Mucosa of rectum (tissue), 2 donors: ENCODE data around the gene SPNS2.

Experiments
- H3K27ac ChIP-seq, 2 donors: one replicate each; pipeline ENCODE4 v1.7.0; 2013; ENCODE audit warnings: inconsistent platforms in 2 of 2, low read depth in 2 of 2, low read length in 2 of 2
- H3K27me3 ChIP-seq, 2 donors: one replicate each; pipeline ENCODE4 v1.7.0; 2013; ENCODE audit warnings: low read length in 2 of 2; ENCODE audit not compliant: control insufficient read depth in 2 of 2, insufficient read depth in 2 of 2
- H3K36me3 ChIP-seq, 2 donors: one replicate each; pipeline ENCODE4 v1.7.0; 2013; ENCODE audit warnings: low read length in 2 of 2; ENCODE audit not compliant: control insufficient read depth in 2 of 2, insufficient read depth in 2 of 2
- H3K4me1 ChIP-seq, 2 donors: one replicate each; pipeline ENCODE4 v1.7.0; 2013; ENCODE audit warnings: low read length in 2 of 2, mild to moderate bottlenecking in 1 of 2; ENCODE audit not compliant: control insufficient read depth in 2 of 2, insufficient read depth in 2 of 2
- H3K4me3 ChIP-seq, 2 donors: one replicate each; pipeline ENCODE4 v1.7.0; 2013; ENCODE audit warnings: low read length in 2 of 2
- H3K9ac ChIP-seq, 2 donors: one replicate each; pipeline ENCODE4 v1.7.0; 2013; ENCODE audit warnings: low read length in 2 of 2, low read depth in 1 of 2, mild to moderate bottlenecking in 1 of 2
- H3K9me3 ChIP-seq, 2 donors: one replicate each; pipeline ENCODE4 v1.7.0; 2013; ENCODE audit warnings: low read length in 2 of 2; ENCODE audit not compliant: control insufficient read depth in 2 of 2
- donor health status: healthy.
- donor health status: Normal muscosa, but diverticular disease.

Gene SPNS2

GRCh38 chr17:4544135-4544950 is 45.7 kb downstream of the SPNS2 start:
- Histone ChIP-seq H3K36me3 (peaks cover 51 to 77% of the 10 kb centered on the region in 2 donors), H3K27ac (no peak overlapping the region)

GRCh38 chr17:4544951-4545216 is 46.2 kb downstream of the SPNS2 start:
- Histone ChIP-seq H3K9me3 (no peaks in the 10 kb centered on the region), H3K4me1 (peaks cover 0 to 4% of the 10 kb centered on the region in 2 donors), H3K27me3 (no peaks in the 10 kb centered on the region), H3K9ac (no peak overlapping the region), H3K27ac (no peak overlapping the region), H3K36me3 (peaks cover 53 to 76% of the 10 kb centered on the region in 2 donors), H3K4me3 (no peak overlapping the region)

More at GRCh38 chr17:4544135-4544950, 45.7 kb downstream of the SPNS2 start:
- no peak overlapping the region for H3K9ac ChIP-seq
- H3K4me1 ChIP-seq, result peaks cover 0 to 4% of the 10 kb centered on the region in 2 donors
- no peaks in the 10 kb centered on the region for H3K9me3 ChIP-seq
- H3K27me3 ChIP-seq, result no peaks in the 10 kb centered on the region
- no peak overlapping the region for H3K4me3 ChIP-seq

GRCh38 chr17:4545217-4545951 is 46.7 kb downstream of the SPNS2 start:
- Histone ChIP-seq H3K9ac (no peak overlapping the region), H3K4me3 (no peak overlapping the region), H3K36me3 (peaks cover 53 to 77% of the 10 kb centered on the region in 2 donors)

GRCh38 chr17:4547118-4547906 is 48.6 kb downstream of the SPNS2 start:
- H3K4me1 ChIP-seq, result no peaks in the 10 kb centered on the region
- no peak overlapping the region for H3K9ac ChIP-seq
- no peaks in the 10 kb centered on the region for H3K9me3 ChIP-seq
- no peak overlapping the region for H3K27ac ChIP-seq
- peaks cover 57 to 76% of the 10 kb centered on the region in 2 donors for H3K36me3 ChIP-seq
- no peak overlapping the region for H3K4me3 ChIP-seq
- H3K27me3 ChIP-seq, result no peaks in the 10 kb centered on the region

More at GRCh38 chr17:4545217-4545951, 46.7 kb downstream of the SPNS2 start:
- H3K27me3 ChIP-seq, result no peaks in the 10 kb centered on the region
- H3K27ac ChIP-seq, result no peak overlapping the region
- H3K9me3 ChIP-seq, result no peaks in the 10 kb centered on the region
- peaks cover 0 to 3% of the 10 kb centered on the region in 2 donors for H3K4me1 ChIP-seq

- no peaks in the 10 kb centered on the region for H3K4me1 ChIP-seq
- H3K4me3 ChIP-seq, result no peak overlapping the region
- no peak overlapping the region for H3K27ac ChIP-seq
- H3K27me3 ChIP-seq, result no peaks in the 10 kb centered on the region
- no peaks in the 10 kb centered on the region for H3K9me3 ChIP-seq
- H3K9ac ChIP-seq, result no peak overlapping the region
- peaks cover 53 to 73% of the 10 kb centered on the region in 2 donors for H3K36me3 ChIP-seq
Observed at GRCh38 chr17:4548061-4548461, 49.4 kb downstream of the SPNS2 start.

- H3K4me3 ChIP-seq, result no peak overlapping the region
- no peak overlapping the region for H3K27ac ChIP-seq
- H3K4me1 ChIP-seq, result peaks cover 3 to 4% of the 10 kb centered on the region in 2 donors
- peaks cover 55 to 67% of the 10 kb centered on the region in 2 donors for H3K36me3 ChIP-seq
- no peak overlapping the region for H3K9ac ChIP-seq
- no peaks in the 10 kb centered on the region for H3K27me3 ChIP-seq
- H3K9me3 ChIP-seq, result no peaks in the 10 kb centered on the region
Observed at GRCh38 chr17:4548721-4549531, 50.2 kb downstream of the SPNS2 start.

- no peak overlapping the region for H3K9ac ChIP-seq
- no peak overlapping the region for H3K4me3 ChIP-seq
- H3K27me3 ChIP-seq, result no peaks in the 10 kb centered on the region
- H3K9me3 ChIP-seq, result no peaks in the 10 kb centered on the region
- H3K4me1 ChIP-seq, result peaks cover 14% of the 10 kb centered on the region in 2 donors
- H3K27ac ChIP-seq, result no peak overlapping the region
- H3K36me3 ChIP-seq, result peaks cover 55 to 66% of the 10 kb centered on the region in 2 donors
Observed at GRCh38 chr17:4549781-4550533, 51.3 kb downstream of the SPNS2 start.

GRCh38 chr17:4550534-4551039 is 51.9 kb downstream of the SPNS2 start:
- Histone ChIP-seq H3K9ac (no peak overlapping the region), H3K4me1 (peaks cover 15 to 16% of the 10 kb centered on the region in 2 donors), H3K9me3 (no peaks in the 10 kb centered on the region), H3K4me3 (no peak overlapping the region), H3K27ac (no peak overlapping the region), H3K36me3 (peaks cover 55 to 62% of the 10 kb centered on the region in 2 donors), H3K27me3 (no peaks in the 10 kb centered on the region)

GRCh38 chr17:4551141-4551540 is 52.5 kb downstream of the SPNS2 start:
- Histone ChIP-seq H3K36me3 (peaks cover 52 to 61% of the 10 kb centered on the region in 2 donors), H3K27ac (no peak overlapping the region), H3K27me3 (no peaks in the 10 kb centered on the region), H3K9ac (no peak overlapping the region), H3K4me3 (no peak overlapping the region), H3K4me1 (peaks cover 21 to 22% of the 10 kb centered on the region in 2 donors), H3K9me3 (no peaks in the 10 kb centered on the region)
